Stimulated activated CD4-positive, alpha-beta T cell treated with anti-CD3 and anti-CD28 coated beads, Interleukin-4, amount 100 ng/mL, for 24 hours (primary cell): ENCODE data around the gene CTRB2.
"Not testable (repeated sequence)": the region's sequence is repeated elsewhere in the genome, so short reads cannot be mapped to it uniquely, and the experiment has no call there.

Source experiments
- DNase-seq: peaks from one replicate; pipeline ENCODE4 v3.0.0-alpha.2; 2020

CTRB2 gene

DNA sequence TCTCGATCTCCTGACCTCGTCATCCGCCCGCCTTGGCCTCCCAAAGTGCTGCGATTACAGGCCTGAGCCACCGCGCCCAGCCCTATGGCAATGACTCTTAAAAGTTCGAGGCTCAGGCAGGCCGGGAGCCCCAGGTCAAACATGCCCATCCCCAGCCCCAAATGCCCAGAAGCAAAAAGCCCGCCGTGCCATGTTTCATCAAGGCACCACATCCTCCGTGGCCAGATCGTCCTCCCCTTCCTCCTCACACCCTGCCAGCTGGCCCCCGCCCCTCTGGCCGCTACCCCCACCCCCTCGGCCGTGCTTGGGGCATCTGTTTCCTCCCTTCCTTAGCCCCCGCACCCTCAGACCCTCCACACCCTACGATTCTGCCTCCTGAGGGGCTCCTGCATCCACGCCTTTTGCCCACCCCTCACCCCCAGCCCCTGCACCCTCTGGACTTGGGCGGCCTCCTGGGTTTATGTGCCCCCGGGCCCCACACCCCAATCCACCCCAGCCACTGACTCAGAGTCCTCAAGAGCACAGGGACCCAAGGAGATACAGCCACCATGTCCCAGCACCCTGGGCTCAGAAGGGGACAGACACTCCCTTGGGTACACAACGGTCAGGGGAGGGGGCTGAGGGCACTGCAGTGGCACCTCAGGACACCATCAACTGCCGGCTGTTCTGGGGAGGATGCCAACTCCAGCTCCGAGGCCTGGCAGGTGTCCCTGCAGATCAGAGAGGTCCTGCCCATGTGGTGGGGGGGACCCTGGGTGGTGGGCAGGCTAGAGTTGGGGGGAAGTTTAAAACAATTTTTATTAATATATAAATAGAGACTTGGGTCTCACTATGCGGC lies 18.9 kb upstream of the CTRB2 start:
- DNase-seq: no peak

DNA sequence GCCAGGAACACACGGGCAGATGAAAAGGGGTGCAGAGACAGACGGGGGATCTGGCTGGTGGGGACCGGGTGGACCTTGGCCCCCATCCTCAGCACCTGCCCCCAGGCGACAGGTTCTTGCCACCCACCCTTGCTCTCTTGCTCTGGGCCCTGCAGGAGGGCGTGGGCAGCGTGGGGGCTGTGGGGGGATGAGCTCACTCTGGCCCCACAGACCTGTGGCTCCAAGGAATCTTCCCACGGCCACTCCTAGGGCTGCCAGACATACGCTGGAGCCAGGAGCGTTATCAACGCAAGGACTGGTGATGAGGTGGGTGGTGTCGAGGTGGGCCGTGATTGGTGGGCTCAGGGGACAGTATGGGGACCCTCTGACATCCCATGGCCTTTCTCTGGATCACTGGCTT lies 18.1 kb upstream of the CTRB2 start:
- no peak for DNase-seq

DNA sequence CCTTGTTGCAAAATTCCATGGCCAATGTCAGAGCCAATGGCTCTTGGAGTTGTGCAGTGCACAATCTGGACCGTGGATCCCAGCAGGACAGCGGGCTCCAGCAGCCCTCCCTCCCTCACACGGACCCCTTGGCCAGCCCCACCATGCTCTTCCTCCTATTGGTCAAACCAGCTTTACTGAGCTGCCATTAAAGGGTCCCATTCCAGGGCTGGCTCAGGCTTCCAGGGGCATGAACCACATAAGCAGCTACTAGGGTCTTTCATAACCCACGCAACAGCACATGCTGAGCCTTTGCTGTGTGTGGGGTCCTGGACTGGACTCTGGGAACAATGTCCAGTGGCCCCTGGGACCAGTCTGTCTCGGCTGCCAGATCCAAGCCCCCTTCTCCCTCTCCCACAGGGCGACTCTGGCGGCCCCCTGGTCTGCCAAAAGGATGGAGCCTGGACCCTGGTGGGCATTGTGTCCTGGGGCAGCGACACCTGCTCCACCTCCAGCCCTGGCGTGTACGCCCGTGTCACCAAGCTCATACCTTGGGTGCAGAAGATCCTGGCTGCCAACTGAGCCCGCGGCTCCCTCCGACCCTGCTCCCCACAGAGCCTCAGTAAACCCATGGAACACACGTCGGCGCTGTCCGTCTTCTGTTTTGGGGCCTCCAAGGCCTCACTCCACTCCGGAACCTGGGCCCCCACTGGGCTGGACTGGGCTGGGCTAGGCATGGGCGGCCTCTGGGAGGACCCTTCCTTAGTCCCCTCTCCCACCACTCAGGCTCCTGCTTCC lies 17.5 kb upstream of the CTRB2 start:
- DNase-seq: no peak

DNA sequence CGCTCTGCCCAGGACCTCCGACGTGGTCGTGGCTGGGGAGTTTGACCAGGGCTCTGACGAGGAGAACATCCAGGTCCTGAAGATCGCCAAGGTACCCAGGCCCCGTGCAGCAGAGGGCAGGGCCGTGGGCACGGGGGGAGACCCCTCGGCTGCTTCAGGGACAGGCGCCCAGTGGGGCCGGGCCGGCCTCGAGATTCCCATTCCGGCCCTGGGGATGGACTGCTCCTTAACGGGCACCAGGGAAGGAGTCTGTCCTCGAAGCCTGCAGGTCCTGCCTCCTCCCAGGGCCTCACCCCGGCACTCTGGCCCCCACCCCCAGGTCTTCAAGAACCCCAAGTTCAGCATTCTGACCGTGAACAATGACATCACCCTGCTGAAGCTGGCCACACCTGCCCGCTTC lies 16.2 kb upstream of the CTRB2 start:
- DNase-seq: not testable (repeated sequence)

DNA sequence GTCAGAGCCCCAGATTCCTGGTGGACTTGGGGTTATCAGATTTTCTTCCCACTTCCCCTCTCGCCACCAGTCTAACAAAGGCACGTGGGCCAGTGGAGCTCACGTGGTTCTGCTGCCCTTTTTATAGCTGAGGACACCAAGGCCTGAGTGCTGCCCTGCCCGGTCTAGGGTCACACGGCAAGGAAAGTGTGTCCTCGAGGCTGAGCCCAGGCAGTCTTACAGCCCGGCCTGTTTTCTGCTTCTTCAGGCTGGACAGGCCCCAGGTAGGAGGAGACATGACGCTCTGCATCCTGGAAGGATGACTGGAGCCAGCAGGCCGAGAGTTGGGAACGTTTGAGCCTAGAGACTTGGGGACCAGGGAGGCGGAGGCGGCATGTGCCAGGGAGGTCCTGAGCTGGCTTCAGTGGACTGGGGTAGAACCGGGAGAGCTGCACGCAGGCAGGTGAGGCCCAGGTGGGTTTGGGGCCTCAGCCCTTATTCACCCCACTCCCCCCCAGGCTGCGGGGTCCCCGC lies 15.4 kb upstream of the CTRB2 start:
- DNase-seq: no peak

DNA sequence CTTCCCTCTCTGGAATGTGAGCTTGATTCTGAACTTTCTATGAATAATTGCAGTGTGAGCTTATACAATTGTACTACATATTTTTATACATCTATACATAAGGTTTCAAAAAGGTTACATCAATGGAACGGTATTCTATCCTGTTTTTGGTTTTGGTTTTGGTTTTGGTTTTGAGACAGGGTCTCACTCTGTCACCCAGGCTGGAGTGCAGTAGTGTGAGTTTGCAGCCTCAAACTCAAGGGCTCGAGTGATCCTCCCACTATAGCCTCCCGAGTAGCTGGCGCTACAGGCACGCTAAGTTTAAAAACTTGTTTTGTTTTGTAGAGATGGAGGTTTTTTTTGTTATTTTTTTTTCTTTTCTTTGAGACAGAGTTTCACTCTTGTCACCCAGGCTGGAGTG lies 12.9 kb upstream of the CTRB2 start:
- no peak for DNase-seq

DNA sequence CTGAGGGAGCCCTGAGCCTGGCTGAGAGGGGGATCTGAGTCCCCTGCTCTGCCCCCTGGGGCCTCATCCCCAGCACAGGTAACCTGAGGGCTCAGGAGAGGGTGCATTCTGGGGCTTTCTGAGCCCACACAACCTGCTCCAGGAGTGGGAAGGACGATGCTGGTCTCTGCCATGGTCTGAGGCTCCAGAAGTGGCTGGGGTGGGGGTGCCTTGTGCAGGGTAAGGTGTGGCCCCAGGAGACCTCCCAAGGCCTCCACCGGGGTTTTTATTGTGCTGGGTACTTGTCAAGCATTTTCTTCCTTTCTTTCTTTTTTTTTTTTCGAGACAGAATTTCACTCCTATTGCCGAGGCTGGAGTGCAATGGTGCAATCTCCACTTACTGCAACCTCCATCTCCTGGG lies 12.1 kb upstream of the CTRB2 start:
- DNase-seq: no peak

DNA sequence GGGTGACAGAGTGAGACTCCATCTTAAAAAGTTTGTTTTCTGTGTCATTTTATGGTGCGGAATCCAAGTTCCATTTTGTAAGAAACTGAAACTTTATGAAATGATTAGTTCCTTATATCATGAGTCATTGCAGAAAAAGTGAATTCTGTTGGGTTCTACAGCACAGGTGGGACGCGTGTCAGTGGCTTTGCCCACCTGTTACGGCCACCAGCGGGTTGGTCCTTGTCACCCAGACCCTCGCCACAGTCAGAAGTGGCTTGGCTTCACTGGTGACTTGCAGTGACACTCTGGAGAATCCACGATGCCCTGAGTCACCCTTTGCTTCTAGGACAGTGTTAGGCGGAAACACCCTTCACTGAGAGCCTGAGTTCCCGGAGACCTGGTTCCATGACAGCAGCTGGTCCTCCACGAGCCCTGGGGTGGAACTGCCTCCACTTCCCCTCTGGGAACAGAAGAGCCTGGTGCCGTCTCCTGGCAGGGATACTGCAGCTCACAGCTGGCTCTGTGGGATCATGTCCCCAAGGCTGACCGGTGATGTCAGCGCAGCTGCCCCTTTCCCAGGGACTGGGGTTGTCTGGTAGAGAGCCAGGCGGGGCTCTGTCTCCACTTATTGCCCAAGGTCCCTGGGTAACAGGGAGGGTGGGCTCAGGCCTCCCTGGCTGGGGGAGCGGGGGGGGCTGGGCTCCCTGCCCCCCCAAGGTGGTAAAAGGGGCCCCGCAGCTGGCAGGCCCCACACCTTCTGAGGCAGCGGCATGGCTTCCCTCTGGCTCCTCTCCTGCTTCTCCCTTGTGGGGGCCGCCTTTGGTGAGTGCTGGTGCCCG lies 11.5 kb upstream of the CTRB2 start, which contains the start of gene CTRB1:
CTRB1 (plus strand) TSS at position 733 of the 821 bp plus-strand sequence; CDS start at position 753, 20 bp downstream.
- DNase-seq: no peak

DNA sequence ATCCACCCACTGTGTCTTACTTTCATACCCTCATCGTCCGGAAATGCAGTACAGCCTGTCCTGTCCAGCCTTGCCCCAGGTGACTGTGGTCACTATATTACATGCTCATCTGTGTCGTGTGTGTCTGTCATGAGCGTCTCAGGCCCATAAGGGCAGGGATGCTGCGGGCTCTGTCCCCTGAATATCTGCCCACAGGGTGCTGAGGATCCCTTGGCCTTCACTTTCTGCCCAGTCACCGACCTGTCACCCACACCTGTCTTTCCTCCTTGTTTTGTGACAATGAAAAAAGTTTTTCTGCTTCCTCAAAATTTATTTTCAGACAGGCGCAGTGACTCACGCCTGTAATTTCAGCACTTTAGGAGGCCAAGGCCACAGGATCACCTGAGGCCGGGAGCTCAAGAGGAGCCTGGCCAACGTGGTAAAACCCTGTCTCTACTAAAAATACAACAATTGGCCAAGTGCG lies 10.5 kb upstream of the CTRB2 start:
- no peak for DNase-seq

DNA sequence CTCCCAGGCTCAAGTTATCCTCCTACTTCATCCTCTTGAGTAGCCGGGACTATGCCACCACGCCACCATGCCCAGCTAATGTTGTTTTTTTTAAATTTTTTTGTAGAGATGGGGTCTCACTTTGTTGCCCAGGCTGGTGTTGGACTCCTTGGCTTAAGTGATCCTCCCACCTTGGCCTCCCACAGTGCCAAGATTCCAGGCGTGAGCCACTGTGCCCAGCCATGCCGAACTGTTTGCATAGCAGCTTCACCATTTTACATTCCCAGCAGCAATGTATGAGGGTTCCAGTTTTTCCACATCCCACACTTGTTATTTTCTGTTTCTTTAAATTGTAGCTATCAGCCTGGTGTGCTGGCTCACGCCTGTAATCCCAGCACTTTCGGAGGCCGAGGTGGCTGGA lies 9.6 kb upstream of the CTRB2 start:
- no peak for DNase-seq

DNA sequence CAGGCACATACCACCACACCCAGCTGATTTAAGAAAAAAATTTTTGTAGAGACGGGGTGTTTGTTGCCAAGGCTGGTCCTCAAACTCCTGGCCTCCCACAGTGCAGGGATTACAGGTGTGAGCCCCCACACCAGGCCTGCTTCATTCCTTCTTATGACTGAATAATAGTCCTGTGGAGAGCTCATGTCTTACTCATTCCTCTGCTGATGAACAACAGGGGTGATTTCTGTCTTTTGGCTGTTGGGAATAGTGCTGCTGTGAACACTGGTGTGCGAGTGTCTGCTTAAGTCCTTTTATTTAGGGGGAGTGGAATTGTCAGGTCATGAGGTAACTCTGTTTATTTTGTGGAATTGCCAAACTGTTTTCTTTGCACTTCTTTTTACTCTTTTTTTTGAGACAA lies 9.2 kb upstream of the CTRB2 start:
- no peak for DNase-seq

DNA sequence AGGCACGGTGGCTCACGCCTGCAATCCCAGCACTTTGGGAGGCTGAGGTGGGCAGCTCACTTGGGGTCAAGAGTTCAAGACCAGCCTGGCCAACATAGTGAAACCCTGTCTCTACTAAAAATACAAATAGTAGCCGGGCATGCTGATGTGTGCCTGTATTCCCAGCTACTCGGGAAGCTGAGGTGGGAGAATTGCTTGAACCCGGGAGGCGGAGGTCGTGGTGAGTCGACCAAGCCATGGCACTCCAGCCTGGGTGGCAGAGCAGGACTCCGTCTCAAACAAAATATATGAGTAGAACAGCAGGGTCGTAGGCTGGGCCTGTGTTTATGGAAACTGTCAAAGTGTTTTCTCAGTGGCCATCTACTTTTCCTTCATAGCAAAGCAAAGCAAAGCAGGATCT lies 4.3 kb upstream of the CTRB2 start:
- DNase-seq: not testable (repeated sequence)

DNA sequence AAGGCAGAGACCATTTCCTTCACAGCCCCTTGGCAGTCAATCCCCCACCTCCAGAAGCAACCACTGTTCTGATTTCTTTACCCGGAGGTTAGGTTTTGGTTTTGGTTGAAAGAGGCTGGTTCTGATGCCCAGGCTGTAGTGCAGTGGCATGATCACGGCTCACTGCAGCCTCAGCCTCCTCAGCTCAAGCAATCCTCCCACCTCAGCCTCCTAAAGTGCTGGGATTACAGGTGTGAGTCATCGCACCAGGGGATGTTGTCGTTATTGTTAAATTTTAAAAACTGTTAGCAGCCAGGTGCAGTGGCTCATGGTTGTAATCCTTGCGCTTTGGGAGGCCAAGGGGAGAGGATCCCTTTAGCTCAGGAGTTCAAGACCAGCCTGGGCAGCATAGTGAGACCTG lies 3.0 kb upstream of the CTRB2 start:
- no peak for DNase-seq

DNA sequence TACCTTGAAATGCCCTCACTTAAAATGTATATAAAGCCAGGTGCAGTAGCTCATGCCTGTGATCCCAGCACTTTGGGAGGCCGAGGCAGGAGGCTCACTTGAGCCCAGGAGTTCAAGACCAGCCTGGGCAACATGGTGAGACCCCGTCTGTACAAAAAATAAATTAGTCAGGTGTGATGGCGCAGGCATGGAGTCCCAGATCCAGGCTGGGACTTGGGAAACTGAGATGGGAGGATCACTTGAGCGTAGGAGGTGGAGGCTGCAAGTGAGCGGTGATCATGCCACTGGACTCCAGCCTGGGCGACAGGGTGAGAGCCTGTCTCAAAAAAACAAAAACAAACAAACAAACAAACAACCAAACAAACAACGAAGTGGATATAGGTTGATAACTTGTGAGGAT lies 2.6 kb upstream of the CTRB2 start:
- not testable (repeated sequence) for DNase-seq

DNA sequence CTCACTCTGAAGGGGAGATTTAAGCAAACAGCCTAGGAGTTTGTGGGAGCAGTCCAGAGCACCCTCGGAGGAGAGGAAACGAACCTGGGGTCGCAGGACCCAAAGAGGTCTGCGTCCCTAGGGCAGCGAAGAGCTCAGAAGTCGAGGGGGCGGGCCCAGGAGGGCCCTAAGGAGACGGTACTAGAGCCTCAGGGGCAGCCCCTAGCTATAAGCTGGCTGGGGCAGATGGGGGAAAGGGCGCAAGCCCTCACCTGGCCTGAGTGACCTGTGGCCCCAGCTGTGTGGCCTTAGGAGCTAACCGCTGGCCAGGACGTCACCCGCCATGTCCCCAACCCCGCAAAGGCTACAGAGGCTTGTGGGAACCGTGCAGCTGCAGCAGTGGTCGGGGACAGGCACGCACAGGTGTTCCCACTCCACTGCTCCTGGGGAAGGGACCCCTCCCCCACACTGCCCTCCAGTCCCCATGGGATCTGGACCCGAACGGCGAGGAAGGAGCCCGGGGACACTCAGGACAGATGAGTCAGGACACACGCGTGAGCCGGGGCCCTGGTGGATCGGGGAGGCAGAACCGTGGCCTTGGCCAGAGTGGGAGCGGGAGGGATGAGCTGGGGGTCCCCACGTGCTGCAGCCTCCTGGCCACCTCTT lies 2.0 kb upstream of the CTRB2 start:
- no peak for DNase-seq

DNA sequence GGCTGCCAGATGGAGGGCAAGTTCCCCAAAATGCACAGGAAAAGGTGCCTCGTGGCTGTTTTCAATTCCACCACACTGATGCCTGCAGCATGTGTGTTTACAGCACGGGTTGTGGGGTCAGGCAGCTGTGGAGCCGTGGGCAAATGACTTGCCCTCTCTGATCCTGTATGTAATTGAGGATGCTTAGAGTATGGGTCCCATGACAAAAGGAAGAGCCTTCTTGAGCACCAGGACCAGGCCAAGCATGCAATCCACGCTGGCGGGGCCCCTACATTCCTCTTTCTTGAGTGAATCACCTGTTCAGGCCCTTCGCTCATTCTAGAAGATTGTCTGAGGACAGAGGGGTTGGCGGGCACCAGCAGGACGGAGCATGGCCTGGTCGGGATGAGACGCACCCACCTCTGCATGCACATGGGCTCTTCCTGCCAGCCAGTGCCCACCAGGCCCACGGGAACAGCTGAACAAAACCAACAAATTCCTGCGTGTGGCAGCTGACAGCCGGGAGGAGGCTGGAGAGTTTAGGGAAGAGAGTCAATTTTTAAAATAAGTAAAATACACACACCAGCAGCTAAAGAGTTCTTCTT lies 1.4 kb upstream of the CTRB2 start:
- no peak for DNase-seq

DNA sequence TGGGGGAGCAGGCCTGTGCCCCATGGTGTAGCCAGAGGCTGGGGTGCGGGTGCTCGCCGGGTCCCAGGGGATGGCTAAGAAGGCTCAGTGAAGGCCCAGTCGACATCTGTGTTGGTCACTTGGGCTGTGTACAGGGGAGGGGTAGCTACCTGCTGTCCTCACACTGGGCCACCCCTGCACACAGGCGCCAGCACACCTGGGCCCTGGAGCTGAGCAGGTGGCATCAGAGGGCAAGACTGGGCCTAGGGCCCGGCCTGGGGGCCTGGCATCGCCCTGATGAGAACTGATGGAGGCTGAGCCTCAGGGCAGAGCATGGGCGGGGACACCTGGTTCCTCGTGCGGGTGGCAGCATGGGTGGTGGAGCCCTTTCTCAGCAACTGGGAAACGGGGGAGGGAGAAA lies 870 bp upstream of the CTRB2 start:
- no peak for DNase-seq

DNA sequence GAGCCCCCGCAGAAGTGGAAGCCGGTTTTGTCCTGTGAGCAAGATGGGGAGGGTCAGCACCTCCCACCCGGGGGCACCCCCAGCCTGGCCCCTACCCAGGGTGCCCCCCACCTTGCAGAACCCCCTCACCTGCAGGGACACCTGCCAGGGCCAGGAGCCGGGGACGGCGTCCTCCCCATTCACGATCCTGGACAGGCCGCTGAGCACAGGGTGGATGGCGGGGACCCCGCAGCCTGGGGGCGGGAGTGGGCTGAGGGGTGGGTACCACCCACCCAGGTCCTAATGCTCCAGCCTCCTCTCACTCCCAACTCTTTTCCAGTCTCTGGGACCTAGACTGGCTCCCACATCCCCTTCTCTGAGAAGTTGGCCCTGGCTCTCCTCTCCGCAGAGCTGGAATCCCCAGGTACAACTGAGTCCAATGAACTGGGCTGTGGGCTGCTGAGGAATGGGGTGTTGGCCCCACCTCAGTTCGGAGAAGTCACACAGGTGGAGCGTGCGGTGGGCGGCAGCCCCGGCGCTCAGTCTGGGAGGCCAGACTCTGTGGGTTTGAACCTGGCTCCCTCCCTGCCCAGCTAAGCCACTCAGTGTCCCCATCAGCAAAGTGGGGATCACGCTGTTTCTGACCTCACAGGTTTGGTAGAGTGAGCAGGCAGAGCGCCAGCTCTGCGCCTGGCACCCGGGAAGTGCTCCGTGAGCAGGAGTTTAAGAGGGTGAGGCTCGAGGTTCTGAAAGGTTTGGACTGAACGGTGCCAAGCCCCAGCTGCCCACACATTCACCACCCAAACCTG lies 806 bp downstream of the CTRB2 start:
- not testable (repeated sequence) for DNase-seq

DNA sequence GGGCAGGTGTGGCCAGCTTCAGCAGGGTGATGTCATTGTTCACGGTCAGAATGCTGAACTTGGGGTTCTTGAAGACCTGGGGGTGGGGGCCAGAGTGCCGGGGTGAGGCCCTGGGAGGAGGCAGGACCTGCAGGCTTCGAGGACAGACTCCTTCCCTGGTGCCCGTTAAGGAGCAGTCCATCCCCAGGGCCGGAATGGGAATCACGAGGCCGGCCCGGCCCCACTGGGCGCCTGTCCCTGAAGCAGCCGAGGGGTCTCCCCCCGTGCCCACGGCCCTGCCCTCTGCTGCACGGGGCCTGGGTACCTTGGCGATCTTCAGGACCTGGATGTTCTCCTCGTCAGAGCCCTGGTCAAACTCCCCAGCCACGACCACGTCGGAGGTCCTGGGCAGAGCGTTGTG lies 1.5 kb downstream of the CTRB2 start:
- not testable (repeated sequence) for DNase-seq

DNA sequence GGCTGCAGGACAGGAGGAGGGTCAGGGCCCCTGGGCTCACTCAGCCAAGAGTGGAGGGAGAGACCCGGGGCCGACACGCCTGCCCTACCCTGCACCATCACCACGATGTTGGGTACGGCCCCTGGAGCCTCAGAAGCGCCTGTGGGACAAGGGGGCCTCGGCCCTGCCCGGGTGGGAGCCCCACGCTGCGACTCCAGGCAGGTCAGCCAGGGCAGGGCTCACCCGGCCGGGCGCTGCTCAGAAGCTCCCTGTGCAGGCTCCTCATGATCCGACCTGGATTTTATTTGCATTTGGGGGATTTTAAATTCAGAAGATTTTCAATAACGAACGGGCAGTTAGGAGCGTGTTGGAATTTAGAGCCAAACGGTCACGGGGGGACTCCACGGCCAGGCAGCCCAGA lies 2.1 kb downstream of the CTRB2 start:
- not testable (repeated sequence) for DNase-seq

DNA sequence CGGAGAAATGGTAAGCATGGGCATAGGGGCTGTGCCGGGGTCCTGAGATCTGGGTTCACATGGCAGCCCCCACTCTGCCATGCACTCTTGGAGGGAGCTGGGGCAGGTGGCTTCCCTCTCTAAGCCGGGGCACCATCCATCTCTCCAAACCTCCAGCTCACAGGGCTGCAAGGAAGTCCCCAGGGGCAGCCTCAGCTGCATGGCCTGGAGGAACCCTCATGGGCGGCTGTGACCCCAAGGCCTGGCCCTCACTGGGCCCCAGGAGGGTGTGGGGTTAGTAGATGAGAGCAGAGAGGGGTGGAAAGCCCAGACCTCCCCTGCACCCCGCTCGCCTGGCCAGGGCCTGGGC lies 2.6 kb downstream of the CTRB2 start:
- DNase-seq: no peak
